CD4-positive, alpha-beta T cell (primary cell): ENCODE measurements around the gene TMEM252. TPM values are rescaled to one million over a fixed set of nuclear protein-coding genes. Genes with fewer than 3 reads are reported as not detected.

ENCODE experiments used
- ATAC-seq: fragments of 200-7000 bp; cut with Tn5 transposase; one replicate; pipeline ENCODE4 v1.10.0; 2022; ENCODE audit warnings: mild to moderate bottlenecking; ENCODE audit not compliant: poor library complexity
- CTCF ChIA-PET: fragments of 350-600 bp; sonication (Branson Sonifier 250); formaldehyde crosslinking; loops from one replicate; lab custom pipeline; 2021; ENCODE audit warnings: antibody characterized with exemption, inconsistent platforms; lab: Charles Lee
- POLR2A ChIA-PET: fragments of 350-600 bp; sonication (Branson Sonifier 250); formaldehyde crosslinking; loops from one replicate; lab custom pipeline; 2021; ENCODE audit warnings: antibody characterized with exemption, inconsistent platforms; lab: Charles Lee
- DNase-seq, 14 experiments: peaks; one replicate each; pipeline ENCODE4 v3.0.0-alpha.2; 2013 to 2020; ENCODE audit warnings: mixed read lengths in 2 of 14
- H3K27ac ChIP-seq, 2 donors: one replicate each; pipeline versions ENCODE4 v1.5.1 to v1.7.0; 2013; ENCODE audit warnings: low read length in 2 of 2, low read depth in 1 of 2, mild to moderate bottlenecking in 1 of 2
- H3K27me3 ChIP-seq, 2 experiments: 1 replicate in 1 of 2; 2 replicates in 1 of 2; pipeline versions ENCODE4 v1.6.1 to v1.7.0; 2013; ENCODE audit warnings: low read length in 2 of 2, control low read depth in 1 of 2, mild to moderate bottlenecking in 1 of 2, moderate library complexity in 1 of 2; ENCODE audit not compliant: insufficient read depth in 2 of 2, control insufficient read depth in 1 of 2
- H3K36me3 ChIP-seq: one replicate; pipeline ENCODE4 v1.6.1; 2013; ENCODE audit warnings: low read length, control low read depth; ENCODE audit not compliant: insufficient read depth
- H3K4me1 ChIP-seq: one replicate; pipeline ENCODE4 v1.6.1; 2013; ENCODE audit warnings: low read length, control low read depth; ENCODE audit not compliant: insufficient read depth
- H3K4me3 ChIP-seq: one replicate; pipeline ENCODE4 v1.5.1; 2013; ENCODE audit warnings: mild to moderate bottlenecking, low read length, moderate library complexity
- H3K9me3 ChIP-seq, 2 experiments: 1 replicate in 1 of 2; 2 replicates in 1 of 2; pipeline versions ENCODE4 v1.6.1 to v1.7.0; 2013; ENCODE audit warnings: low read length in 2 of 2, mild to moderate bottlenecking in 2 of 2, control low read depth in 1 of 2, moderate library complexity in 1 of 2; ENCODE audit not compliant: control insufficient read depth in 1 of 2, insufficient read depth in 1 of 2
- H3K27ac Mint-ChIP-seq: one replicate; pipeline ENCODE4 v1.8.0; 2020; ENCODE audit warnings: mixed read lengths
- H3K27me3 Mint-ChIP-seq: one replicate; pipeline ENCODE4 v1.8.0; 2021; ENCODE audit warnings: mixed read lengths
- H3K36me3 Mint-ChIP-seq: one replicate; pipeline ENCODE4 v1.8.0; 2021; ENCODE audit warnings: low read depth, mixed read lengths
- H3K4me1 Mint-ChIP-seq: one replicate; pipeline ENCODE4 v1.8.0; 2021; ENCODE audit warnings: low read depth, mixed read lengths
- H3K4me3 Mint-ChIP-seq: one replicate; pipeline ENCODE4 v1.8.0; 2020; ENCODE audit warnings: mild to moderate bottlenecking, mixed read lengths
- H3K9me3 Mint-ChIP-seq: one replicate; pipeline ENCODE4 v1.8.0; 2020; ENCODE audit warnings: mixed read lengths
- intact Hi-C, 2 experiments: fragments of 100-400 bp; cut with DNase I in 1 of 2; cut with micrococcal nuclease in 1 of 2; formaldehyde crosslinking; loops; one replicate each; pipeline versions ENCODE4 v1.15.1 to v1.9.0; 2023 to 2025; cut with DNase I, micrococcal nuclease
- total RNA-seq, 174 experiments: library from RNA in 2 of 174; stranded (reverse) in 2 of 174; gene quantifications; one replicate each; pipeline ENCODE4 v1.2.3 and lab custom pipeline; 2021 to 2026
- TF ChIP-seq, protein P1 (sequence below): fragments of 200-600 bp; IDR thresholded peaks from one replicate; pipeline ENCODE4 v1.8.0; 2022; ENCODE audit warnings: antibody characterized with exemption, mild to moderate bottlenecking

Gene TMEM252
- total RNA-seq, 2 experiments from 2014 or later = not detected

DNA sequence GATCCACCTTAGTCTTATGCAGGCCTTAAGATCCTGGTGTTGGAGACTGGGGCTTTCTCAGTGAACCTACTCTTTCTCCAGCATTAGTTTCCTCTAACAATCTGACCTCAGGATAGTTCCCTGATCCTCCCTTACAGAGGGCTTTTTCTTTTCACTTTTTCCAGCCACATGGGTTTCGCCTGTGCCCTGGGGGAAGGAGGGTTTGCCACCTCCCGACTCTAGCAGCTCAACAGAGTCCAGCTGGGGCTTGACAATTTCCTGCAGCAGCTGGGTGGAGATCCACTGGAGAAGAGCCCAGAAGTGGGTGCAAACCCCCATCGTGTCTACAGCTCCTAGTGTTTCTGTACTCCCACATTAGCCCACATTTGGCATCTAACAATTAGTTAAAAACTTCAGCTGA lies 7.6 kb upstream of the TMEM252 start:
- no peak overlapping the region for H3K4me3 Mint-ChIP-seq
- peaks cover 15% of the 10 kb centered on the region for H3K27me3 Mint-ChIP-seq

DNA sequence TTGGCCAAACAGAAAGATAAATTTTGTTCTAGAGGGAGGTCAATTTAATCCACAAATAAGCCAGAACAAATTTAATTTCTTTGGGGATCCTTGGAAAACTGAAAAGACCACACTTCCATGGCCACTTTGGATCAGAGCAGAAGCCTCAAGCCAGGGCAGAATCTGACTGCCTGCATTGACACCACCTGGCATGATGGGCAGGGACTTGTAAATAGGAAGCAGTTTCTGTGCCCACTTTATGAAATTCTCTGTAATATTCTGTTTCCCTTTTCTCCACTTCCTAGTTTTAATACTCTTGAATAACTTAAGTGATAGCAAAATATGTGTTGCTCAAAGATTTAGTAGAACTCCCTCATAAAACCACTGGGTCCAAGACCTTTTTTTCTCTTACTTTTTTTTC lies 6.7 kb upstream of the TMEM252 start:
- Histone ChIP-seq H3K4me1 (no peaks in the 10 kb centered on the region), H3K4me3 (no peak overlapping the region), H3K27me3 (peaks cover 0 to 4% of the 10 kb centered on the region in 2 experiments), H3K9me3 (no peaks in the 10 kb centered on the region), H3K36me3 (no peaks in the 10 kb centered on the region), H3K27ac (no peak overlapping the region)
- ChIA-PET CTCF (no interaction called here), POLR2A (no interaction called here)
- H3K4me1 Mint-ChIP-seq = no peaks in the 10 kb centered on the region
- peaks cover 19% of the 10 kb centered on the region for H3K27me3 Mint-ChIP-seq
- intact Hi-C loops = no loop called here
- H3K36me3 Mint-ChIP-seq = no peaks in the 10 kb centered on the region
- ATAC-seq (no peak), DNase-seq (no peak)
- H3K27ac Mint-ChIP-seq = no peak overlapping the region
- no peaks in the 10 kb centered on the region for H3K9me3 Mint-ChIP-seq
- H3K4me3 Mint-ChIP-seq = no peak overlapping the region
- TF ChIP-seq, protein P1, sequence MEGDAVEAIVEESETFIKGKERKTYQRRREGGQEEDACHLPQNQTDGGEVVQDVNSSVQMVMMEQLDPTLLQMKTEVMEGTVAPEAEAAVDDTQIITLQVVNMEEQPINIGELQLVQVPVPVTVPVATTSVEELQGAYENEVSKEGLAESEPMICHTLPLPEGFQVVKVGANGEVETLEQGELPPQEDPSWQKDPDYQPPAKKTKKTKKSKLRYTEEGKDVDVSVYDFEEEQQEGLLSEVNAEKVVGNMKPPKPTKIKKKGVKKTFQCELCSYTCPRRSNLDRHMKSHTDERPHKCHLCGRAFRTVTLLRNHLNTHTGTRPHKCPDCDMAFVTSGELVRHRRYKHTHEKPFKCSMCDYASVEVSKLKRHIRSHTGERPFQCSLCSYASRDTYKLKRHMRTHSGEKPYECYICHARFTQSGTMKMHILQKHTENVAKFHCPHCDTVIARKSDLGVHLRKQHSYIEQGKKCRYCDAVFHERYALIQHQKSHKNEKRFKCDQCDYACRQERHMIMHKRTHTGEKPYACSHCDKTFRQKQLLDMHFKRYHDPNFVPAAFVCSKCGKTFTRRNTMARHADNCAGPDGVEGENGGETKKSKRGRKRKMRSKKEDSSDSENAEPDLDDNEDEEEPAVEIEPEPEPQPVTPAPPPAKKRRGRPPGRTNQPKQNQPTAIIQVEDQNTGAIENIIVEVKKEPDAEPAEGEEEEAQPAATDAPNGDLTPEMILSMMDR = no peak

More for the DNA sequence above, 7.6 kb upstream of the TMEM252 start:
- Histone ChIP-seq H3K4me1 (no peaks in the 10 kb centered on the region), H3K27me3 (peaks cover 0 to 4% of the 10 kb centered on the region in 2 experiments), H3K4me3 (no peak overlapping the region), H3K36me3 (no peaks in the 10 kb centered on the region), H3K27ac (no peak overlapping the region), H3K9me3 (no peaks in the 10 kb centered on the region)
- TF ChIP-seq, protein P1 = no peak
- intact Hi-C loops = no loop called here
- Mint-ChIP-seq H3K36me3 (no peaks in the 10 kb centered on the region), H3K4me1 (no peaks in the 10 kb centered on the region), H3K27ac (no peak overlapping the region), H3K9me3 (no peaks in the 10 kb centered on the region)
- no peak for ATAC-seq
- ChIA-PET CTCF (no interaction called here), POLR2A (no interaction called here)
- no peak for DNase-seq

DNA sequence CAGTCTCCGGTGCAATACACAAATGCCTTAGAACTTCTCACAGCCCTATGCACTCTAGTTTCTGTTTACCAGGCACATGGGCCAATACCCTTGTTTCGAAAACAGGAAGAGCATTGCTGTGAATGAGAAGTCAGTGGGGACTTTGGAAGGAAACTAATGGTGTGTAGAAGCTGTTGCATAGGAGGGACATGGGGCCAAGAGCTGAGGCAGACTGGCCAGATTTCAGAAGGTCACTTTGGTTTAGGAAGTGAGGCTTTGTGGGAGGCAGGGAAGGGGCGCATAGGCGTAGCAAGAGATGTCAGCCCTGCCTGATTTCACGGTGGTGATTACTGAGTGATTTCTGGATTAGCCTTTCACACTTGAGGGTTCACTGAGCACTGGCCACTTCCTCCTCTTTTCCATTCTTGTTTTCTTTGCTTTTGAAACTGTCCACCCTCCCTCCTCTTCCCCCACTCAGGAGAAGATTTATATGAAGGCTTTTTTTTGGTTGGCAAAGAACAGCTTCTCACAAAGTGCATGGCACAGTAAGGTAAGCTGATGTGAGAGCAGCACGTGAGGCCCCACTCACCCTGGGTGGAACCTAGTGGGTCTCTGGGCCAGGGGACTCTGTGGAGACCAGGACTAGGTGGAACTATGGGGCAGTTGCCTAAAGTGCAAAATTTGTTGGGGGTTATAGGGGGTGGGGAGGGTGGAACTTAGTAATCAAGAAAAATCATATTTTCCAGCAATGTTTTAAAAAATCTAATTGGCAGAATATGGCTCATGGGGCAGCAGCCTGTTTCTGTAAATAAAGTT lies 6.1 kb upstream of the TMEM252 start:
- ChIA-PET POLR2A (no interaction called here), CTCF (no interaction called here)
- peaks cover under 1 to 4% of the 10 kb centered on the region in 2 experiments for H3K27me3 ChIP-seq
- H3K4me1 Mint-ChIP-seq = no peaks in the 10 kb centered on the region
- no peak overlapping the region for H3K4me3 ChIP-seq
- intact Hi-C loops = no loop called here
- H3K36me3 Mint-ChIP-seq = no peaks in the 10 kb centered on the region
- H3K4me3 Mint-ChIP-seq = no peak overlapping the region
- H3K9me3 Mint-ChIP-seq = no peaks in the 10 kb centered on the region
- H3K27ac ChIP-seq = no peak overlapping the region
- H3K9me3 ChIP-seq = no peaks in the 10 kb centered on the region
- H3K36me3 ChIP-seq = no peaks in the 10 kb centered on the region
- DNase-seq (peak in 3 of 14 experiments; percentile 14 to 49 (median 42)), ATAC-seq (no peak)
- TF ChIP-seq, protein P1 = no peak
- H3K27me3 Mint-ChIP-seq = peaks cover 19% of the 10 kb centered on the region
- no peak overlapping the region for H3K27ac Mint-ChIP-seq
- no peaks in the 10 kb centered on the region for H3K4me1 ChIP-seq
